ENCODE data around the gene TTC7B. TPM values are rescaled to one million over a fixed set of nuclear protein-coding genes. Genes with fewer than 3 reads are reported as not detected.

Gene TTC7B
- total and polyA plus RNA-seq, 2 of the 8 experiments (the other 6 are each of a cell fraction or from before 2014, with no cell fraction given), result 23.7 to 34.0 TPM

GRCh38 chr14:90643982-90644670 lies 172.1 kb downstream of the TTC7B start (continued):
- TF ChIP-seq CBX5 (IDR thresholded peaks at IDR 0.05; ENCODE audit: low read depth, low read length) (no peak), BCL11A (IDR thresholded peaks at IDR 0.05; ENCODE audit: low read depth in 2 of 2, low read length in 2 of 2) (no peak)
